GM23338 (cell line): Measurements from ENCODE around the gene TMEM238. TPM values are rescaled to one million over a fixed set of nuclear protein-coding genes. Genes with fewer than 3 reads are reported as not detected.

Experiments
- ATAC-seq: fragments of 200-7000 bp; cut with Tn5 transposase; 3 replicates; pipeline ENCODE4 v1.9.1; 2020
- DNase-seq: peaks from one replicate; pipeline ENCODE4 v3.0.0-alpha.2; 2015; ENCODE audit warnings: low spot score
- H2AFZ ChIP-seq: fragments of 200-600 bp; sonication (generic); 2 replicates; pipeline ENCODE4 v1.8.0; 2016; ENCODE audit warnings: antibody characterized with exemption, mild to moderate bottlenecking, moderate library complexity
- H3F3A ChIP-seq: fragments of 200-600 bp; sonication (generic); replicated peaks from 2 replicates; pipeline ENCODE4 v1.8.0; 2017; ENCODE audit warnings: antibody characterized with exemption, mixed run types, low read depth
- H3K27ac ChIP-seq: fragments of 200-600 bp; sonication (generic); 2 replicates; pipeline ENCODE4 v1.6.1; 2016; ENCODE audit warnings: low read depth
- H3K27me3 ChIP-seq: fragments of 200-600 bp; sonication (generic); 2 replicates; pipeline ENCODE4 v1.8.0; 2016; ENCODE audit warnings: mild to moderate bottlenecking, mixed run types, moderate library complexity; ENCODE audit not compliant: insufficient read depth
- H3K36me3 ChIP-seq: fragments of 200-600 bp; sonication (generic); 2 replicates; pipeline ENCODE4 v1.8.0; 2016; ENCODE audit warnings: mild to moderate bottlenecking; ENCODE audit not compliant: insufficient read depth
- H3K4me1 ChIP-seq: fragments of 200-600 bp; sonication (generic); 2 replicates; pipeline ENCODE4 v1.8.0; 2016; ENCODE audit warnings: mild to moderate bottlenecking, moderate library complexity; ENCODE audit not compliant: insufficient read depth
- H3K4me2 ChIP-seq: fragments of 200-600 bp; sonication (generic); 2 replicates; pipeline ENCODE4 v1.7.1; 2017; ENCODE audit warnings: mixed run types
- H3K4me3 ChIP-seq: fragments of 200-600 bp; sonication (generic); 2 replicates; pipeline ENCODE4 v1.6.1; 2016; ENCODE audit warnings: mixed run types
- H3K79me2 ChIP-seq: fragments of 200-600 bp; sonication (generic); replicated peaks from 2 replicates; pipeline ENCODE4 v1.8.0; 2017; ENCODE audit warnings: mild to moderate bottlenecking; ENCODE audit not compliant: insufficient read depth
- H3K9me2 ChIP-seq: fragments of 200-600 bp; sonication (generic); 2 replicates; pipeline ENCODE4 v1.8.0; 2017; ENCODE audit not compliant: insufficient read depth
- H4K20me1 ChIP-seq: fragments of 200-600 bp; sonication (generic); replicated peaks from 2 replicates; pipeline ENCODE4 v1.8.0; 2017; ENCODE audit warnings: mild to moderate bottlenecking; ENCODE audit not compliant: insufficient read depth
- H3K27ac Mint-ChIP-seq: 2 replicates; pipeline ENCODE4 v1.8.0; 2020; ENCODE audit warnings: inconsistent platforms, mild to moderate bottlenecking, moderate library complexity, mixed read lengths
- H3K27me3 Mint-ChIP-seq: 3 replicates; pipeline ENCODE4 v1.8.0; 2022; ENCODE audit warnings: low read depth, mild to moderate bottlenecking, moderate library complexity, mixed read lengths, inconsistent platforms; ENCODE audit not compliant: insufficient read depth, poor library complexity
- H3K36me3 Mint-ChIP-seq: 3 replicates; pipeline ENCODE4 v1.8.0; 2021; ENCODE audit warnings: low read depth, mild to moderate bottlenecking, inconsistent platforms, moderate library complexity, mixed read lengths
- H3K4me1 Mint-ChIP-seq: 3 replicates; pipeline ENCODE4 v1.8.0; 2020; ENCODE audit warnings: mild to moderate bottlenecking, inconsistent platforms, mixed read lengths
- H3K4me3 Mint-ChIP-seq: 3 replicates; pipeline ENCODE4 v1.8.0; 2021; ENCODE audit warnings: moderate library complexity, mild to moderate bottlenecking, inconsistent platforms, mixed read lengths
- H3K9me3 Mint-ChIP-seq: 3 replicates; pipeline ENCODE4 v1.8.0; 2020; ENCODE audit warnings: moderate library complexity, mild to moderate bottlenecking, inconsistent platforms, mixed read lengths
- NANOG ChIP-seq: IDR thresholded peaks from 2 replicates; pipeline ENCODE4 v1.6.1; 2016; ENCODE audit warnings: antibody characterized with exemption, borderline replicate concordance
- polyA plus RNA-seq: library from polyadenylated mRNA; unstranded; fragments of >200 nt; fragmentation: Nextera tagmentation; extraction: Ambion mirVana; gene quantifications from 2 replicates; pipeline ENCODE4 v1.2.1, GENCODE V29; 2016
- total RNA-seq: library from RNA; depleted of rRNA; stranded (reverse); fragments of >200 nt; shearing (Covaris generic); gene quantifications from 2 replicates; pipeline ENCODE4 v1.2.3, GENCODE V29; 2014
- TF ChIP-seq, protein P1 (sequence below): fragments of 250-450 bp; sonication (Bioruptor Pico); IDR thresholded peaks from 2 replicates; pipeline ENCODE4 v1.5.0; 2020; ENCODE audit warnings: mild to moderate bottlenecking, moderate library complexity
- TF ChIP-seq, protein P2 (sequence below), 2 experiments: fragments of 200-600 bp in 1 of 2; sonication (generic) in 1 of 2; conservative IDR thresholded peaks; 2 replicates each; pipeline versions ENCODE4 v1.5.1 to v1.6.1; 2016 to 2017; ENCODE audit warnings: antibody characterized with exemption in 2 of 2, low read depth in 2 of 2, mild to moderate bottlenecking in 2 of 2, moderate library complexity in 1 of 2

TMEM238 gene
- total and polyA plus RNA-seq, 2 experiments from 2014 or later = 0.55 to 7.5 TPM

DNA sequence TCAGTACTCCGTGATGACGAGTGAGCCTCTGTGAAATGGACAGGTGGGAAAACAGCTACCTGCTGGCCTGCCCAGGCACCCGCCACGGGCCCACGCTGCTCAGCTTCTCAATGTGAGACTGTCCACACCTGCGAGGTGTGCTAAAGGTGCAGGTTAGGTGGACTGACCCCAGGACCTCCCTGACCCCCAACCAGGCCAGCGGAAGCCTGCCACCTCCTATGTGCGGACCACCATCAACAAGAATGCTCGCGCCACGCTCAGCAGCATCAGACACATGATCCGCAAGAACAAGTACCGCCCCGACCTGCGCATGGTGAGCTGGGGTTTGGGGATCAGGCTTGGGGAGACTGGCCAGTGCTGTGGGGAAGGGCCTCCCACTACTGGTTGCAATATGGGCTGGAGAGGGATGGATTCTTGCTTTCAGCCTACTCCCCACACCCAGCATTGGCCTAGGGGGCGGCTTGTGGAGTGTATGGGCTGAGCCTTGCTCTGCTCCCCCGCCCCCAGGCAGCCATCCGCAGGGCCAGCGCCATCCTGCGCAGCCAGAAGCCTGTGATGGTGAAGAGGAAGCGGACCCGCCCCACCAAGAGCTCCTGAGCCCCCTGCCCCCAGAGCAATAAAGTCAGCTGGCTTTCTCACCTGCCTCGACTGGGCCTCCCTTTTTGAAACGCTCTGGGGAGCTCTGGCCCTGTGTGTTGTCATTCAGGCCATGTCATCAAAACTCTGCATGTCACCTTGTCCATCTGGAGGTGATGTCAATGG is 3.8 kb upstream of the TMEM238 start (continued):
- TF ChIP-seq, protein P1, sequence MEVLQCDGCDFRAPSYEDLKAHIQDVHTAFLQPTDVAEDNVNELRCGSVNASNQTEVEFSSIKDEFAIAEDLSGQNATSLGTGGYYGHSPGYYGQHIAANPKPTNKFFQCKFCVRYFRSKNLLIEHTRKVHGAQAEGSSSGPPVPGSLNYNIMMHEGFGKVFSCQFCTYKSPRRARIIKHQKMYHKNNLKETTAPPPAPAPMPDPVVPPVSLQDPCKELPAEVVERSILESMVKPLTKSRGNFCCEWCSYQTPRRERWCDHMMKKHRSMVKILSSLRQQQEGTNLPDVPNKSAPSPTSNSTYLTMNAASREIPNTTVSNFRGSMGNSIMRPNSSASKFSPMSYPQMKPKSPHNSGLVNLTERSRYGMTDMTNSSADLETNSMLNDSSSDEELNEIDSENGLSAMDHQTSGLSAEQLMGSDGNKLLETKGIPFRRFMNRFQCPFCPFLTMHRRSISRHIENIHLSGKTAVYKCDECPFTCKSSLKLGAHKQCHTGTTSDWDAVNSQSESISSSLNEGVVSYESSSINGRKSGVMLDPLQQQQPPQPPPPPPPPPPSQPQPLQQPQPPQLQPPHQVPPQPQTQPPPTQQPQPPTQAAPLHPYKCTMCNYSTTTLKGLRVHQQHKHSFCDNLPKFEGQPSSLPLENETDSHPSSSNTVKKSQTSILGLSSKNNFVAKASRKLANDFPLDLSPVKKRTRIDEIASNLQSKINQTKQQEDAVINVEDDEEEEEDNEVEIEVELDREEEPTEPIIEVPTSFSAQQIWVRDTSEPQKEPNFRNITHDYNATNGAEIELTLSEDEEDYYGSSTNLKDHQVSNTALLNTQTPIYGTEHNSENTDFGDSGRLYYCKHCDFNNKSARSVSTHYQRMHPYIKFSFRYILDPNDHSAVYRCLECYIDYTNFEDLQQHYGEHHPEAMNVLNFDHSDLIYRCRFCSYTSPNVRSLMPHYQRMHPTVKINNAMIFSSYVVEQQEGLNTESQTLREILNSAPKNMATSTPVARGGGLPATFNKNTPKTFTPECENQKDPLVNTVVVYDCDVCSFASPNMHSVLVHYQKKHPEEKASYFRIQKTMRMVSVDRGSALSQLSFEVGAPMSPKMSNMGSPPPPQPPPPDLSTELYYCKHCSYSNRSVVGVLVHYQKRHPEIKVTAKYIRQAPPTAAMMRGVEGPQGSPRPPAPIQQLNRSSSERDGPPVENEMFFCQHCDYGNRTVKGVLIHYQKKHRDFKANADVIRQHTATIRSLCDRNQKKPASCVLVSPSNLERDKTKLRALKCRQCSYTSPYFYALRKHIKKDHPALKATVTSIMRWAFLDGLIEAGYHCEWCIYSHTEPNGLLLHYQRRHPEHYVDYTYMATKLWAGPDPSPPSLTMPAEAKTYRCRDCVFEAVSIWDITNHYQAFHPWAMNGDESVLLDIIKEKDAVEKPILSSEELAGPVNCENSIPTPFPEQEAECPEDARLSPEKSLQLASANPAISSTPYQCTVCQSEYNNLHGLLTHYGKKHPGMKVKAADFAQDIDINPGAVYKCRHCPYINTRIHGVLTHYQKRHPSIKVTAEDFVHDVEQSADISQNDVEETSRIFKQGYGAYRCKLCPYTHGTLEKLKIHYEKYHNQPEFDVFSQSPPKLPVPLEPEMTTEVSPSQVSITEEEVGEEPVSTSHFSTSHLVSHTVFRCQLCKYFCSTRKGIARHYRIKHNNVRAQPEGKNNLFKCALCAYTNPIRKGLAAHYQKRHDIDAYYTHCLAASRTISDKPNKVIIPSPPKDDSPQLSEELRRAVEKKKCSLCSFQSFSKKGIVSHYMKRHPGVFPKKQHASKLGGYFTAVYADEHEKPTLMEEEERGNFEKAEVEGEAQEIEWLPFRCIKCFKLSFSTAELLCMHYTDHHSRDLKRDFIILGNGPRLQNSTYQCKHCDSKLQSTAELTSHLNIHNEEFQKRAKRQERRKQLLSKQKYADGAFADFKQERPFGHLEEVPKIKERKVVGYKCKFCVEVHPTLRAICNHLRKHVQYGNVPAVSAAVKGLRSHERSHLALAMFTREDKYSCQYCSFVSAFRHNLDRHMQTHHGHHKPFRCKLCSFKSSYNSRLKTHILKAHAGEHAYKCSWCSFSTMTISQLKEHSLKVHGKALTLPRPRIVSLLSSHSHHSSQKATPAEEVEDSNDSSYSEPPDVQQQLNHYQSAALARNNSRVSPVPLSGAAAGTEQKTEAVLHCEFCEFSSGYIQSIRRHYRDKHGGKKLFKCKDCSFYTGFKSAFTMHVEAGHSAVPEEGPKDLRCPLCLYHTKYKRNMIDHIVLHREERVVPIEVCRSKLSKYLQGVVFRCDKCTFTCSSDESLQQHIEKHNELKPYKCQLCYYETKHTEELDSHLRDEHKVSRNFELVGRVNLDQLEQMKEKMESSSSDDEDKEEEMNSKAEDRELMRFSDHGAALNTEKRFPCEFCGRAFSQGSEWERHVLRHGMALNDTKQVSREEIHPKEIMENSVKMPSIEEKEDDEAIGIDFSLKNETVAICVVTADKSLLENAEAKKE (CRISPR knock-in tag) = no peak
- TF ChIP-seq, protein P2, sequence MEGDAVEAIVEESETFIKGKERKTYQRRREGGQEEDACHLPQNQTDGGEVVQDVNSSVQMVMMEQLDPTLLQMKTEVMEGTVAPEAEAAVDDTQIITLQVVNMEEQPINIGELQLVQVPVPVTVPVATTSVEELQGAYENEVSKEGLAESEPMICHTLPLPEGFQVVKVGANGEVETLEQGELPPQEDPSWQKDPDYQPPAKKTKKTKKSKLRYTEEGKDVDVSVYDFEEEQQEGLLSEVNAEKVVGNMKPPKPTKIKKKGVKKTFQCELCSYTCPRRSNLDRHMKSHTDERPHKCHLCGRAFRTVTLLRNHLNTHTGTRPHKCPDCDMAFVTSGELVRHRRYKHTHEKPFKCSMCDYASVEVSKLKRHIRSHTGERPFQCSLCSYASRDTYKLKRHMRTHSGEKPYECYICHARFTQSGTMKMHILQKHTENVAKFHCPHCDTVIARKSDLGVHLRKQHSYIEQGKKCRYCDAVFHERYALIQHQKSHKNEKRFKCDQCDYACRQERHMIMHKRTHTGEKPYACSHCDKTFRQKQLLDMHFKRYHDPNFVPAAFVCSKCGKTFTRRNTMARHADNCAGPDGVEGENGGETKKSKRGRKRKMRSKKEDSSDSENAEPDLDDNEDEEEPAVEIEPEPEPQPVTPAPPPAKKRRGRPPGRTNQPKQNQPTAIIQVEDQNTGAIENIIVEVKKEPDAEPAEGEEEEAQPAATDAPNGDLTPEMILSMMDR (conservative IDR thresholded peaks at IDR 0.05; ENCODE audit: low read depth in 2 of 2) = no peak
- no peak for TF ChIP-seq NANOG

DNA sequence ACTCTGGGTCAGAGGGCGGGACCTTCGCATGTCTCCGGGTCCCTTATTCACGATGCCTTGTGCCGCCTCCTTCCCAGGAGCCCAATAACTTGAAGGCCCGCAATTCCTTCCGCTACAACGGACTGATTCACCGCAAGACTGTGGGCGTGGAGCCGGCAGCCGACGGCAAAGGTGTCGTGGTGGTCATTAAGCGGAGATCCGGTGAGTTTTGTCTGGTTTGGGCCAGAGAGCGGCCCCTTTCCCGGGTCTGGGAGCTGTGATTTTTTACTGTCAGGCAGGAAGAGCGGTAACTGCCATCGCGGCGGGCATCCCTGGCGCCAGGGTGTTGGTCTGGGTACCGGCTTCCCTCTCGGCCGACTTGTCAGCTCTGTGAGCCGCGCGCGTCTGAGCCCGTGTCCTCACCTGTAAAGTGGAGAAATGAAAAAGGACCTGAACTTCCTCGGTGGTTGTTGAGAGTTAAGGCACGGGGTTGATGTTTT is 2.4 kb upstream of the TMEM238 start:
- Histone ChIP-seq H3K36me3 (peaks cover 11% of the 10 kb centered on the region; the same call in 1 of the 2 replicates), H3K9me2 (no peaks in the 10 kb centered on the region), H3K4me2 (peak overlapping the region; percentile 97), H3K4me3 (peak overlapping the region; percentile 99), H4K20me1 (peaks cover 46% of the 10 kb centered on the region), H3K27me3 (peaks cover 12% of the 10 kb centered on the region), H3K79me2 (peaks cover 33% of the 10 kb centered on the region), H2AFZ (no peak overlapping the region), H3F3A (peaks cover 63% of the 10 kb centered on the region), H3K27ac (0 out of 2 replicates have a peak overlapping the region, but pooled peaks have one; percentile 21), H3K4me1 (peaks cover 57% of the 10 kb centered on the region)
- H3K9me3 Mint-ChIP-seq = peaks cover 5% of the 10 kb centered on the region
- peaks cover 57% of the 10 kb centered on the region for H3K36me3 Mint-ChIP-seq
- no peak for DNase-seq
- H3K27ac Mint-ChIP-seq = peak overlapping the region; percentile 98
- ATAC-seq = no peak
- H3K4me1 Mint-ChIP-seq = peaks cover 57% of the 10 kb centered on the region
- peak overlapping the region; percentile 99 for H3K4me3 Mint-ChIP-seq
- H3K27me3 Mint-ChIP-seq = peaks cover 54% of the 10 kb centered on the region
- TF ChIP-seq NANOG = no peak
- TF ChIP-seq, protein P1 (CRISPR knock-in tag) = no peak
